Measurements from ENCODE around the gene E2F7. TPM values are rescaled to one million over a fixed set of nuclear protein-coding genes. Genes with fewer than 3 reads are reported as not detected.

The E2F7 gene
- polyA plus RNA-seq, 1 donor from 2014 or later, result 0.48 TPM

DNA sequence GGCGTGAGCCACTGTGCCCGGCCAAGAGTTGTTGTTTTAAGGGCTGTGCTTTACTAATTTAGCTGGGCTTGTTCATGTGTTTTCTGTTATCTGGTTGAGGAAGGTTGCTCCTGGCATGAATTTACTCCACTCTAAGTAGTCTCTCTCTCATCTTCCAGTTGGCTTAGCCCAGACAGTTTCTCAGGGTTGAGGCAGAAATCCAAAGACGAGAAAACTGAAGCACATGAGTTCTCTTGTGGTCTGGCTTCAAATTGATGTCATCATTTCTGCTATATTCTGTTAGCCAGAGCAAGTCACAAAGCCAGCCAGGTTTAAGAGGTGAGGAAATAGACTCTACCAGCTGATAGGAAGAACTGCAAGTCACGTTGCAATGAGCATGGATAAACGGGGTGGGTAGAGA, 57.9 kb downstream of the E2F7 start:
- no peaks in the 10 kb centered on the region for H3K79me2 ChIP-seq (replicated peaks; ENCODE audit: insufficient read depth, low read length)
- H3K4me2 ChIP-seq (ENCODE audit: low read length), result no peak overlapping the region
- H3K9ac ChIP-seq (ENCODE audit: low read length), result no peak overlapping the region
- no peaks in the 10 kb centered on the region for H4K20me1 ChIP-seq (ENCODE audit: insufficient read depth)
- H3K9me2 ChIP-seq (ENCODE audit: insufficient read depth, low read length), result no peaks in the 10 kb centered on the region
- no peaks in the 10 kb centered on the region for H3K36me3 ChIP-seq (ENCODE audit: insufficient read depth, low read length)
- H3K27ac ChIP-seq (ENCODE audit: low read length), result no peak overlapping the region
- H3F3A ChIP-seq (ENCODE audit: insufficient read depth, low read length, poor library complexity, severe bottlenecking), result no peaks in the 10 kb centered on the region
- H3K27me3 ChIP-seq (ENCODE audit: insufficient read depth, low read depth, low read length), result no peaks in the 10 kb centered on the region
- TF ChIP-seq EP300 (conservative IDR thresholded peaks at IDR 0.05; ENCODE audit: poor library complexity, severe bottlenecking) (no peak), POLR2AphosphoS5 (IDR thresholded peaks at IDR 0.05) (no peak), EZH2 (IDR thresholded peaks at IDR 0.05; ENCODE audit: borderline replicate concordance, insufficient read depth, low read length, poor library complexity, severe bottlenecking) (no peak), MXI1 (conservative IDR thresholded peaks at IDR 0.05; ENCODE audit: poor library complexity, severe bottlenecking) (no peak), RAD21 (conservative IDR thresholded peaks at IDR 0.05) (no peak), TAF1 (IDR thresholded peaks at IDR 0.05; ENCODE audit: low read depth) (no peak), SMC3 (conservative IDR thresholded peaks at IDR 0.05; ENCODE audit: poor library complexity) (no peak), REST (IDR thresholded peaks at IDR 0.05; ENCODE audit: borderline replicate concordance) (no peak)
- TF ChIP-seq, protein P1, sequence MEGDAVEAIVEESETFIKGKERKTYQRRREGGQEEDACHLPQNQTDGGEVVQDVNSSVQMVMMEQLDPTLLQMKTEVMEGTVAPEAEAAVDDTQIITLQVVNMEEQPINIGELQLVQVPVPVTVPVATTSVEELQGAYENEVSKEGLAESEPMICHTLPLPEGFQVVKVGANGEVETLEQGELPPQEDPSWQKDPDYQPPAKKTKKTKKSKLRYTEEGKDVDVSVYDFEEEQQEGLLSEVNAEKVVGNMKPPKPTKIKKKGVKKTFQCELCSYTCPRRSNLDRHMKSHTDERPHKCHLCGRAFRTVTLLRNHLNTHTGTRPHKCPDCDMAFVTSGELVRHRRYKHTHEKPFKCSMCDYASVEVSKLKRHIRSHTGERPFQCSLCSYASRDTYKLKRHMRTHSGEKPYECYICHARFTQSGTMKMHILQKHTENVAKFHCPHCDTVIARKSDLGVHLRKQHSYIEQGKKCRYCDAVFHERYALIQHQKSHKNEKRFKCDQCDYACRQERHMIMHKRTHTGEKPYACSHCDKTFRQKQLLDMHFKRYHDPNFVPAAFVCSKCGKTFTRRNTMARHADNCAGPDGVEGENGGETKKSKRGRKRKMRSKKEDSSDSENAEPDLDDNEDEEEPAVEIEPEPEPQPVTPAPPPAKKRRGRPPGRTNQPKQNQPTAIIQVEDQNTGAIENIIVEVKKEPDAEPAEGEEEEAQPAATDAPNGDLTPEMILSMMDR (IDR thresholded peaks at IDR 0.05; ENCODE audit: poor library complexity, severe bottlenecking), result no peak
- no peak overlapping the region for H3K4me3 ChIP-seq (ENCODE audit: low read length)
- H2AFZ ChIP-seq (ENCODE audit: low read depth, low read length), result no peak overlapping the region
- H3K9me3 ChIP-seq (ENCODE audit: low read length), result no peaks in the 10 kb centered on the region

DNA sequence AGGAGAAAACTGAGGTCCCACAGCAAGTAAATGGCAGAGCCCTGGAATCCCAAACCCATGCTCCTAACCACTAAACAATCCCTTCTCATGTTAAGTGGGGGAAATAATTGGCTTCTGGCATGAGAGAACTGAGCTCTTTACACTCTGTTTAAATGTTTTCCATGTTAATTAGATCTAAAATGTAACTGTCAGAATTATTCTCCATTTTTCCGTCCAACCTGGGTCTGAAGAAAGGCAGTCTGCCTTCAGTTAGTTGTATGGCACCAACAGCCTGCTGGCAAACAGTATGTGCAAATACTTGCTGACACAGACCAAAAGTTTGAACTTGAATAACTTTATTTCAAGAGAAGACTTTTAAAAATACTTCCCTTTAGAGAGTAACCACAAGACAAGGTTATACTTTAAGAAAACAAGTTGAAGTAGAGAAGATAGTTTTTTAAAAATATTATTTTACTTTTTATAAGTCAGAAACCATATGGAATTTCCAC, 59.7 kb downstream of the E2F7 start:
- Histone ChIP-seq H3K36me3 (ENCODE audit: insufficient read depth, low read length) (no peaks in the 10 kb centered on the region), H2AFZ (ENCODE audit: low read depth, low read length) (no peak overlapping the region), H3K9me2 (ENCODE audit: insufficient read depth, low read length) (no peaks in the 10 kb centered on the region), H3K4me3 (ENCODE audit: low read length) (no peak overlapping the region), H3F3A (ENCODE audit: insufficient read depth, low read length, poor library complexity, severe bottlenecking) (no peaks in the 10 kb centered on the region), H3K27me3 (ENCODE audit: insufficient read depth, low read depth, low read length) (no peaks in the 10 kb centered on the region), H3K9me3 (ENCODE audit: low read length) (no peaks in the 10 kb centered on the region), H3K4me2 (ENCODE audit: low read length) (no peak overlapping the region), H4K20me1 (ENCODE audit: insufficient read depth) (no peaks in the 10 kb centered on the region), H3K27ac (ENCODE audit: low read length) (no peak overlapping the region), H3K9ac (ENCODE audit: low read length) (no peak overlapping the region), H3K79me2 (replicated peaks; ENCODE audit: insufficient read depth, low read length) (no peaks in the 10 kb centered on the region)
- TF ChIP-seq MXI1 (conservative IDR thresholded peaks at IDR 0.05; ENCODE audit: poor library complexity, severe bottlenecking), result no peak
- no peak for TF ChIP-seq EP300 (conservative IDR thresholded peaks at IDR 0.05; ENCODE audit: poor library complexity, severe bottlenecking)
- no peak for TF ChIP-seq REST (IDR thresholded peaks at IDR 0.05; ENCODE audit: borderline replicate concordance)
- TF ChIP-seq TAF1 (IDR thresholded peaks at IDR 0.05; ENCODE audit: low read depth), result no peak
- TF ChIP-seq, protein P1 (IDR thresholded peaks at IDR 0.05; ENCODE audit: poor library complexity, severe bottlenecking), result no peak
- no peak for TF ChIP-seq RAD21 (conservative IDR thresholded peaks at IDR 0.05)
- TF ChIP-seq EZH2 (IDR thresholded peaks at IDR 0.05; ENCODE audit: borderline replicate concordance, insufficient read depth, low read length, poor library complexity, severe bottlenecking), result no peak
- no peak for TF ChIP-seq SMC3 (conservative IDR thresholded peaks at IDR 0.05; ENCODE audit: poor library complexity)
- TF ChIP-seq POLR2AphosphoS5 (IDR thresholded peaks at IDR 0.05), result no peak

Measured in neural cell (in vitro differentiated cells).